Endometrial microvascular endothelial cells (primary cell): ENCODE data around the gene GFPT1. TPM values are rescaled to one million over a fixed set of nuclear protein-coding genes. Genes with fewer than 3 reads are reported as not detected.

Experiments
- total RNA-seq: library from RNA; depleted of rRNA; stranded (reverse); fragments of >200 nt; gene quantifications from one replicate; pipeline ENCODE4 v1.2.3, GENCODE V29; 2015; ENCODE audit errors: inconsistent ontology term

Gene GFPT1
- total RNA-seq, 1 donor from 2014 or later = 19.2 TPM

Other genes with a start within 250 kb of the GFPT1 start
- gene NFU1, start 50.2 kb upstream of the GFPT1 start, total RNA-seq = 59.9 TPM